Renal pelvis (tissue), 4 donors: ENCODE results near the gene CXCR6. TPM values are rescaled to one million over a fixed set of nuclear protein-coding genes. Genes with fewer than 3 reads are reported as not detected.
"Not testable (repeated sequence)": the region's sequence is repeated elsewhere in the genome, so short reads cannot be mapped to it uniquely, and the experiment has no call there.

ENCODE experiments used
- DNase-seq: peaks from one replicate; pipeline ENCODE4 v3.0.0-alpha.2; 2013
- polyA plus RNA-seq, 3 donors: library from polyadenylated mRNA; unstranded; fragments of 120-200 nt; gene quantifications; one replicate each; pipeline ENCODE4 v1.2.1, GENCODE V29; 2013; ENCODE audit not compliant: insufficient read length in 3 of 3

Gene CXCR6
- polyA plus RNA-seq, 3 donors: 0.07 to 0.86 (median 0.44) TPM

DNA sequence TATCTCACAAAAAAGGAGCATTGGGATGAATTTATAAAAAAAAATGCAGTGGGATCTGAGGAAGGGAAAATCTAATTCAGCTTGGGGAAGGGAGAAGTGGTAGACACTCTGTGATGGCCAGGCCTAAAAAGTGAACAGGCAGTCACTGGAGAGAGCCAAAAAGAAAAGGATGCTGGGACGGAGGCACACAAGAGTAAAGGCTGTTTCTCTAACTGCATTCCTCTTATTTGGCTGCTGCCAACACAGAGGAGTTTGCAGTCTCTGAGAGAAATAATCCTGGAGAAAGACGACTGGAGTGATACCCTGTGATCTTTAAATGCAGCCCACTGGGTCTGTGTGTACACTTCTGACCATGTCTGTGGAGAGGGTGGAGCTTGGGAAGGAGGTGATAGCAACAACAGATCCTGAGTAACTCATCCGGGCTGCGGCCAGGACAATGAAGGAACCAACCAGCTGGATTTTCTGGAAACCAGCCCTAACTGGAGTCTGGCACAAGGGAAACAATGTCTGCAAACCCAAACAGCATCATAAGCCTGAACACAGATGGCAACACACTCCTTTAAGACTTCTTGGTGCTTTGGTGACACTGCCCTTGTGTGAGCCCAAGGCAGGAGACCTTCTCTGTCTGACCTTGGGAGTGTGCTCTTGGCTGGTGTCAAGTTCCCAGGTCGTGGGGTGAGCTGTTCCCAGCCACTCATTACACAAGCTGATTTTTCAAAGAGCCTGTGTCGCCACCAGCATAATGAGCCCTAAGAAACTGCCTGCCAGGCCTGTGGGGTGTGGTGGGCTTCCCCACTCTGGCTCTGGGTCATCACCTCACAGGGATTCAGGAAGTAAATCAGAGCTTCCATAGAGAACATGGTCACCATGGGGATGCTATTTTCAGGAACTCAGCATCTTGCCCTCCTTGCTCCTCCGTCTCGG, 44.4 kb downstream of the CXCR6 start:
- DNase-seq: no peak

DNA sequence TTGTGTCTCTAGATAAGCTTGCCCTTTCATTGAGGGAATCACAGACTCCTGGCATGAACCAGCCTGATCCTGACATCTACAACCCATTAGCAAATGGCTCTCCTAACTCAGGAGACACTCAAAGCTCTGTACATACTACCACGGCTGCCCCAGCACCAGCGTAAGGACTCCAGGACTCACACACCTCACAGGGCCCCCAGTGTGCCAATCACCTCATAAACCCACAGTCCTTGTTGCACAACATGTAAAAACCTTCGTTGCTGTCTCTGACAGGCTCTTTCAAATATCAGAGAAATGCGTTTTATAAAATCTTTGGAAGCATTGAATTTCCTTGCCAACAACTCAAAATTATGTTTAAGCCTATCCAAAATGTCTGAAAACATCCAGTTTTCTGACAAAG, 45.1 kb downstream of the CXCR6 start:
- DNase-seq: no peak

DNA sequence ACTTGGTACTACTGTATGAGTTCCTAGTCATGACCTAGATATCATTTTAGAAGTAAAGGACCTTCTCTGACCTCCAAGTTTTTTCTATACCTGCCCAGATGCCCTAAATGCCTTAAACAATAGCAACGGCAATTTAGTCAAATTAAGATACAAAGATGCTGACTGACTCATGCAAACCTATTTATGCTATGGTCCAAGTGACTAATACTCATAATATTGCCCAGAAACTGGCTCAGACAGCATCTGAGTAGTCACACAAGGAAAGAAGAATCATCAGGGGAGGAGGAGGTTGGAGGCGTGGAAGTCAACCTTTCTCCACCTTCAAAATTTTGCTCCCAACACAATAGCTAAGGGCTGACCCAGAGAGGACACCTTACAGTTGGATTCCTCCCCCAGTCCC, 45.5 kb downstream of the CXCR6 start:
- no peak for DNase-seq

DNA sequence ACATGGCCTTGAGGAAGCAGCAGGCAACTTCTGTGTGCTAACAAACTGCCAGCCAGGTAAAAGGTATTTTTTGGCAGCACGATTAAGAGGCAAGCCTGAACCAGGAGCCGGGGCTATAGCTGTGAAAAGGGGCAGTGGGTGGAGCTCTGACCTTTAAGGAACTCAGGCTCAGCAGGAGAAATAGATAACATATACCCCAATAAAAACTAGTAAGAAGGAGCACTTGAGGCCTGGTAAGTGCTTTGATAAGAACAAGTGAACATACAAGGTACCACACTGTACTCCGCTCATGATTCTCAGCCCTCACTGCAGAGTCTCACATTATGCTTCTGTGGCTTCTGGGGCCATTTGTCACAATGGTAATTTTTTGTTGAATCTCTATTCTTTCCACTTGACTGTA, 46.9 kb downstream of the CXCR6 start:
- DNase-seq: no peak

DNA sequence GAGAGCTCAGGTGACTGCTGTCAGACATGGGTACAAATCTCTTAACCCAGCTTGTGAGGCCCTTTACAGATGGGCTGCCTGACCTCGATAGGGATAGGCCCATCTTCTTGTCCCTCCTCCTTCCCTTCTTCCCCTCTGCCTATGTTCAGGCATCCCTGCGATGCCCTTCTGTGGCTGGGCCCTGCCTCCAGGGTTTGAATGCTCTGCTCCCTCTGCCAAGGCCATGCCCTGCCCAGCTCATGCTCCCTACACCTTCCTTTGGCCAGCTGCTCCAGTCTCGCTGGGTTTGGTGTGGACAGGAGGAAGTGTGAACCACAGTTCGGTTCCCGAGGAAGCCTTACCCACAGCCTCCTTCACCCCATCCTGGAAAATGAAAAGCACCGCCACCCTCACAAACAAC, 48.1 kb downstream of the CXCR6 start:
- DNase-seq: no peak

DNA sequence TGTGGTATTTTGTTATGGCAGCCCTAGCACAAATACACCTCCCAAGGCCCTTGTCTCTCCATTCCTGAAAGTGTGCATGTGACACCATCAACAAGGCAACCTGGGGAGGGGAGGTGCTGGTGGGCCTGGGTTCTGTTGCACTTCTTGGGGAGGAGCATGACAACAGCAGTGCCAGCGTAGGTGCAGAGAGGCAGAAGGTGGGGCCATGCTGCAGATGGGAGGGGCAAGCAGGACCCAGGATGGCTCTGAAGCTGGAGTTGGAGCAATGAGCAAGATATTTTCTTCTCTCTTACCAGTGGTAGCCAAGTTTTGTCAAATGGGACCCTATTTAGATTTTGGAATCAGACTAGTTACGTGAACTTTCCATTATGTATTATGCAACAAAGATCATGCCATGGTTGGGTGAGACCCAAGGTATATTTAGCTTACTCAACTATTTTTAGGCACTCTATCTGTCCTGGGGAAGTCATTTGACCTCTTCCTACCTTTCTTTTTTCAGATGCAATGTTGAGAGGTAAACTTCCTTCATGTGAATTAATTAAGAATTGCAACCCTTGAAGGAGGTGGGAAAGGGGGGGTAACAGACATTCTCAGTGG, 49.0 kb downstream of the CXCR6 start:
- DNase-seq: no peak

DNA sequence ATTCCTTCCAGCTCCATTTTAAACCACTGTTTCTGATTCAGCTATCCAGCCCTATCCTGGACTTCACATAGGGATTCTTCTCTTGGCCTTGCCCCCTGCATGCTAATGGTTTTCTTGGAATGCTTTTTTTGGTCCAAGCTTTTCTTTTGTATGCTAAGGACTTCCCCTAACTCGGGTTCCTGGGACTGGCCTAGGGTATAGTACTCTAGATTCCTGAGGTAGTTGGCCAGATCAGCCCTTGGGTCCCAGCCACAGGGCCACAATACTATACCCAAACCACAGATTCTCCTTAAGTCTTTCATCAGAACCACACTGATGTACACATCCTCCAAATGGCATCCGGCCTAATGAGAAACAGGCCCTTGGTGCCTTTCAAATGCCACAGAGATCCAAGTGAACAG, 49.6 kb downstream of the CXCR6 start:
- DNase-seq: no peak

DNA sequence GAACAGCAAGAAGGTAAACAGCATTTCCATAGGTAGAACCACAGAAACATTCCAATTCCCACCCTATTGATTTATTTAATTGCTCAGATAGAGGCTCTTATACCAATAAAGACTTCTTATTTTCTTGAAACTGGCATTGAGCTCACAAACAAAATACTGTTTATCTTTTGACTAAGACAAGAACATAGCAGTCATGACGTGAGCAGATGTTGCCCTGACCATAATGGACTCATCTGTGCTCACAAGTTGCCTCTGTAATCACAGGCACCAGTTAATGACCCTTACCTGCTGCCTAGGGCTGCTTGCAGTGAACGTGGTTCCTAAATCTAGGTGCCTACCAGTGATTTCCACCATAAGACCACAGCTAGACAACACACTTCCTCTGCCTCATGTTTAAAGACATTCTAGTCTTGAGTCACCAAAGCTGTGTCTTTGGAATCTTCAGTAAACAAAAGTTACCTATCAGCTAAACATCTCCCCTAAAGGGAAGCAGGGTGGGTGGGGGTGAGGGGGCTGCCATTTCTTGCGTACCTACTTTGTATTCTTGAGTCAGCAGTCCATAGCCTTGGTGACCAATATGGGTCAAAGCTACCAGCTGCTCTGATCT, 50.3 kb downstream of the CXCR6 start:
- DNase-seq: no peak

DNA sequence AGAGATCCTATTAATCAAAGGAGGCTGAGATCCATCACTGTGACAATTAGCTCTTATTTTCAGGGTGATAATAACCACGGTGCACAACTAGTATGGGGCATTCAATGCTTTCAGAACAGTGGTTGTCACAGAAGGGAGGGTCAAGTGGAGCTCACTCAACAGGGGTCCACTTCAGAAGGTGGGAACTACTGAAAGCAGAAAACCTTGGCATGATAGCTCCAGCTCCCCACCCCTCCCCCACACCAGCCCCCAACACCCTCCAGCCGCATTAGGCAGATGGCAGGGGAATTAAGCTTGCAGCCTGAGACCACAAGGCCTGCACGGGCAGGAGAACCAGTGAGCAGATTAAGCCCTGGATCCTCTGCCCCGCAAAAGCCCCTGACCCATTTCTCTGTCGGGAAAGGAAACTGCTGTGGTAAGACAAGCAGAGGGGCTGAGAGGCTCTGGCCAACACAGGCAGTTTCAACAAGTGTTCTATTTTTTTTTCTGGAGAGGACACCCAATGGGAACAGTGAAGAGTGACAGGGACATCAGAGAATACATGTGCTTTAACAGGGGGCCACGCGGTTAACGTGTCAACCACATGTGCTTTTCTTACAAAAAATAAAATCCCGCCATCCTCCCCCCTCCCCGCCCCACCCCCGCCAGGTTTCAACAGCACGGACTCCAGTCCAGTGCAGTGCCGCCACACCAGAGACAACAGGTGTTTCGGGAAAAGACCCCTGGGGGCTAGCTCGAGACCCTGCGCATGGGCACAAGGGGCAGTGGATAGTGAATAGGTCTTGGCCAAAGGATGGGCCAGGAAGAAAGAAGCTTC, 51.4 kb downstream of the CXCR6 start:
- no peak for DNase-seq

DNA sequence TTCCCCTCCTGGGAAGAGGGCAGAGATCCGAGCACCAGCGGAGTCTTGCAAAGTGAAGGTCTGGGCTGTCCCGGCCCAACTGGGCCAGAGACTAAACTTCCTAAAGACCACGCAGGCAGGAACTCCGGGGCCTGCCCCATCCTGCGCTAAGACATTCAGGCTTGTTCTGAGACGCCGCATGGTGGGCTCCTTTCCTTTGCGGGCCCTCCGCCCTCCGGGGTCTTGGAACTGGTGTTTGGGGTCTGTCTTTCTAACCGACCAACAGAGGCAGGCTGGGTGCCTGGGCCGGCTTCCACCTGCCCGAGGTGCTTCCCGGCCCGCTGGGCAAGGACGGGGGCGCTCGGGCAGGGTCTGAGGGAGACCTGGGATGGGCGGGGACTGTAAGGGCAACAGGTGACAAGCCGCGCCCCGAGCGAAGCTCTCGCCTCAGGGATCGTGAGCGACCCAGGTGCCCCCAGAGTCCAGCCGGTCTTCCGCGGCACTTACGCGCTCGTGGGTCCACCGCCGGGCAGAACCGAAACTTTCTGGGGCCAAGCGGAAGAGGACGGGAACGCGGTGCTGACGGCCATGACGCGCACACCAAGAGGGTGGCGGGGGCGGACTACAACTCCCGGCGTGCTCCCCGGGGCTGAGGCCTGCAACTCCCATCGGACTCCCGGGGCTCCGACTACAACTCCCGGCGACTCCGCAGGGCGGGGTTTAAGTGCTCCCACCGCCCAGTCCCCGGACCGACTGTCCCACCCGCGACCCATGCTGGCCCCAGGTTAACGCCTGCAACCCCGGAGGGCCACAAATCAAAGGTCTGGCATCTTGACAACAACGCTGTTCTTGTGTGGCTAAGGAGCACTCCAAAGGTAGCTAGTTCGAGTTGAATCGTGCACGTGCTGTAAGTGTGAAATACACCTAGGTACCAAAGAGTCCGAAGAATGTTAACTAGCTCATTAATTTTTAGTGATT, 52.2 kb downstream of the CXCR6 start, which contains the start of gene FYCO1:
Gene FYCO1, minus strand, starts transcription at position 589 of the 957 bp plus-strand sequence. CDS start 10,914 bp downstream, outside the sequence.
- DNase-seq: peak; percentile 91

DNA sequence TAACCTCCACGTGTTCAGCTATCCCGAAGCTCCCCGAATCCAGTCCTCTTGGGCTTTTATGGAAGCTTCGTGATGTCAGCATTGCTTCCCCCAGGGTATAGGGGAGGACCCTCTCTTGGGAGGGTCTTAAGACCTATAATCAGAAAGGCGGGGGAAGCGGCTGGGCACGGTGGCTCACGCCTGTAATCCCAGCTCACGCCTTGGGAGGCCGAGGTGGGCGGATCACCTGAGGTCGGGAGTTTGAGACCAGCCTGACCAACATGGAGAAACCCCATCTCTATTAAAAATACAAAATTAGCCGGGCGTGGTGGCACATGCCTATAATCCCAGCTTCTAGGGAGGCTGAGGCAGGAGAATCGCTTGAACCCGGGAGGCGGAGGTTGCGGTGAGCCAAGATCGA, 54.2 kb downstream of the CXCR6 start:
- DNase-seq: not testable (repeated sequence)

DNA sequence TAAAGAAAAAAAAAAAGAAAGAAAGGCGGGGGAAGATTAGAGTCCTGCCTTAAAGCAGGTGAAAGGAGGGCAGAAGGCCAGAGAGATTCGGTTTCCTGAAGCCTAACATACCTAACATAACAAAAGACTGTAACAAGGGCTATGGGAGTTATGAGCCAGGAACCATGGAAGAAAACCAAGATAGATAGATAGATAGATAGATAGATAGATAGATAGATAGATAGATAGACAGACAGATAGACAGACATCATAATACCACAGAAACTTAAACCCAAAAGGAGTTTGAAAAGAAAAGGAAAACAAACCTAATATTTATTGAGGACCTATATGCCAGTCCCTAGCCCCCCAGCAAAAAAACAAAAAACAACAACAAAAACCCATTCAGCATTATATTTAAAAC, 54.7 kb downstream of the CXCR6 start:
- no peak for DNase-seq

Other genes starting within 250 kb of the CXCR6 start
- gene SLC6A20, start 146.9 kb upstream of the CXCR6 start, polyA plus RNA-seq: under 1 TPM; 0.10 to 0.16 (median 0.15) TPM
- gene LZTFL1, start 101.3 kb upstream of the CXCR6 start, polyA plus RNA-seq: 10 to 100 TPM; 55.3 to 61.9 (median 55.6) TPM
- gene CCR9, start 56.9 kb upstream of the CXCR6 start, polyA plus RNA-seq: under 1 TPM in 2 of 3 donors, not detected in 1; 0.10 to 0.13 TPM
- gene FYCO1, start 52.4 kb downstream of the CXCR6 start, polyA plus RNA-seq: 10 to 100 TPM; 18.1 to 19.1 (median 18.9) TPM
- gene XCR1, start 84.0 kb downstream of the CXCR6 start, polyA plus RNA-seq: under 1 TPM; 0.04 to 0.56 (median 0.14) TPM